Epithelial cell of esophagus (primary cell): Measurements from ENCODE around the gene DUSP22.

Experiments
- DNase-seq: peaks from one replicate; pipeline ENCODE4 v3.0.0; 2010; ENCODE audit warnings: low read depth
- H3K4me3 ChIP-seq: 2 replicates; pipeline ENCODE4 v1.5.1; 2011; ENCODE audit warnings: mild to moderate bottlenecking, low read length, control low read depth
- CTCF ChIP-seq: IDR thresholded peaks from 2 replicates; pipeline ENCODE4 v1.5.1; 2011; ENCODE audit warnings: low read depth, mild to moderate bottlenecking, low read length, control low read depth, inconsistent platforms; ENCODE audit not compliant: insufficient read depth; ENCODE audit errors: missing control alignments

The DUSP22 gene

GRCh38 chr6:387293-387741, 95.0 kb downstream of the DUSP22 start:
- H3K4me3 ChIP-seq: no peak overlapping the region
- DNase-seq: peak; percentile 22
- TF ChIP-seq CTCF: no peak

- no peak overlapping the region for H3K4me3 ChIP-seq
- no peak for TF ChIP-seq CTCF
- DNase-seq: peak; percentile 40
These were observed 96.1 kb downstream of the DUSP22 start for GRCh38 chr6:388202-388903.

GRCh38 chr6:389143-389542, 96.9 kb downstream of the DUSP22 start:
- no peak overlapping the region for H3K4me3 ChIP-seq
- TF ChIP-seq CTCF: no peak
- DNase-seq: no peak

- no peak for DNase-seq
- TF ChIP-seq CTCF: no peak
- no peak overlapping the region for H3K4me3 ChIP-seq
These were observed 97.3 kb downstream of the DUSP22 start for GRCh38 chr6:389622-390021.

- no peak for DNase-seq
- no peak for TF ChIP-seq CTCF
- H3K4me3 ChIP-seq: no peak overlapping the region
These were observed 98.7 kb downstream of the DUSP22 start for GRCh38 chr6:390914-391558.

- DNase-seq: peak; percentile 9
- no peak for TF ChIP-seq CTCF
- H3K4me3 ChIP-seq: no peak within 1 kb of the TSS
These were observed 99.5 kb downstream of the DUSP22 start, which contains the start of gene IRF4 for GRCh38 chr6:391559-392440. Gene IRF4 (plus strand): TSS chr6:391752. CDS start chr6:393153, 1,401 bp downstream.
